HCT116 (cell line): ENCODE measurements around the gene ULBP2. TPM values are rescaled to one million over a fixed set of nuclear protein-coding genes. Genes with fewer than 3 reads are reported as not detected.

ENCODE experiments used
- ATAC-seq: fragments of 200-7000 bp; cut with Tn5 transposase; 2 replicates; pipeline ENCODE4 v1.9.1; 2020; ENCODE audit warnings: mild to moderate bottlenecking, moderate library complexity
- BruUV-seq: library from RNA; stranded (reverse); fragments of 400-500 nt; replicated peaks from 2 replicates; lab custom pipeline; 2021; lab: Mats Ljungman, UMichigan
- CTCF ChIA-PET: fragments of 300-600 bp; sonication (Branson Sonifier 250); formaldehyde crosslinking; loops from one replicate; lab custom pipeline; 2021; ENCODE audit warnings: antibody characterized with exemption; lab: Charles Lee
- POLR2A ChIA-PET: fragments of 300-600, 350-600 bp; sonication (Branson Sonifier 250); formaldehyde crosslinking; loops from one replicate; lab custom pipeline; 2021; ENCODE audit warnings: antibody characterized with exemption; lab: Charles Lee
- RAD21 ChIA-PET, 2 experiments: fragments of 300-600 bp; sonication (Branson Sonifier 250); formaldehyde crosslinking; loops; one replicate each; lab custom pipeline; 2023; ENCODE audit warnings: low total read pairs in 2 of 2; ENCODE audit not compliant: uncharacterized antibody in 2 of 2, unreplicated experiment in 2 of 2, low non-redundant PET in 1 of 2; lab: Charles Lee
- DNase-seq: peaks from one replicate; pipeline ENCODE4 v3.0.0-alpha.2; 2010; ENCODE audit warnings: low read depth, low spot score
- H2AFZ ChIP-seq: fragments of 200-600 bp; shearing (Covaris generic), sonication (generic); 2 replicates; pipeline ENCODE4 v1.6.1; 2017; ENCODE audit warnings: low read depth, mixed run types, mixed read lengths, antibody characterized with exemption, low read length; ENCODE audit not compliant: poor library complexity, severe bottlenecking
- H3K27ac ChIP-seq: 2 replicates; pipeline ENCODE4 v1.5.1; 2012; ENCODE audit warnings: low read depth, low read length
- H3K27me3 ChIP-seq: fragments of 200-600 bp; sonication (generic); 2 replicates; pipeline ENCODE4 v1.6.1; 2016; ENCODE audit warnings: mixed run types, low read length, mixed read lengths; ENCODE audit not compliant: insufficient read depth
- H3K36me3 ChIP-seq, 2 experiments: fragments of 200-500 bp in 1 of 2; fragments of 200-600 bp in 1 of 2; sonication (Bioruptor generic) in 1 of 2; sonication (generic) in 1 of 2; 2 replicates each; pipeline versions ENCODE4 v1.5.1 to v1.6.1; 2014 to 2016; ENCODE audit warnings: low read length in 2 of 2, inconsistent platforms in 1 of 2, mixed read lengths in 1 of 2, mixed run types in 1 of 2; ENCODE audit not compliant: insufficient read depth in 2 of 2, control insufficient read depth in 1 of 2
- H3K4me1 ChIP-seq, 2 experiments: fragments of 200-600 bp in 1 of 2; sonication (generic) in 1 of 2; 2 replicates each; pipeline versions ENCODE4 v1.5.1 to v1.6.1; 2012 to 2017; ENCODE audit warnings: low read length in 2 of 2, inconsistent platforms in 1 of 2, mild to moderate bottlenecking in 1 of 2, mixed read lengths in 1 of 2, mixed run types in 1 of 2, moderate library complexity in 1 of 2; ENCODE audit not compliant: insufficient read depth in 2 of 2, control insufficient read depth in 1 of 2
- H3K4me2 ChIP-seq: fragments of 200-600 bp; sonication (generic); 2 replicates; pipeline ENCODE4 v1.6.1; 2017; ENCODE audit warnings: mixed run types, low read length, mixed read lengths
- H3K4me3 ChIP-seq, 2 experiments: fragments of 200-600 bp in 1 of 2; sonication (generic) in 1 of 2; replicated peaks in 1 of 2; 2 replicates each; pipeline ENCODE4 v1.5.1; 2011 to 2016; ENCODE audit warnings: low read length in 2 of 2, control low read depth in 1 of 2, low read depth in 1 of 2, mild to moderate bottlenecking in 1 of 2, mixed read lengths in 1 of 2, mixed run types in 1 of 2
- H3K79me2 ChIP-seq: fragments of 200-600 bp; sonication (generic); 2 replicates; pipeline ENCODE4 v1.6.1; 2017; ENCODE audit warnings: mild to moderate bottlenecking, mixed run types, low read length, moderate library complexity, mixed read lengths; ENCODE audit not compliant: insufficient read depth
- H3K9ac ChIP-seq: fragments of 200-600 bp; sonication (generic); 2 replicates; pipeline ENCODE4 v1.6.1; 2016; ENCODE audit warnings: low read length, mixed read lengths
- H3K9me2 ChIP-seq: fragments of 200-600 bp; sonication (generic), shearing (Covaris generic); 2 replicates; pipeline ENCODE4 v1.6.1; 2017; ENCODE audit warnings: mixed run types, mild to moderate bottlenecking, moderate library complexity; ENCODE audit not compliant: insufficient read depth
- H3K9me3 ChIP-seq, 2 experiments: fragments of 200-500 bp in 1 of 2; fragments of 200-600 bp in 1 of 2; sonication (Bioruptor generic) in 1 of 2; sonication (generic) in 1 of 2; 2 replicates each; pipeline ENCODE4 v1.6.1; 2014 to 2017; ENCODE audit warnings: low read length in 2 of 2, mixed read lengths in 2 of 2, inconsistent platforms in 1 of 2, low read depth in 1 of 2, mild to moderate bottlenecking in 1 of 2, mixed run types in 1 of 2, moderate library complexity in 1 of 2; ENCODE audit not compliant: control insufficient read depth in 1 of 2, insufficient read depth in 1 of 2
- H4K20me1 ChIP-seq: fragments of 200-600 bp; sonication (generic), shearing (Covaris generic); 2 replicates; pipeline ENCODE4 v1.6.1; 2017; ENCODE audit warnings: mixed run types, mild to moderate bottlenecking, moderate library complexity; ENCODE audit not compliant: insufficient read depth
- FOSL1 ChIP-seq: IDR thresholded peaks from 2 replicates; pipeline ENCODE4 v1.6.1; 2012; ENCODE audit warnings: low read depth
- JUND ChIP-seq: IDR thresholded peaks from 2 replicates; pipeline ENCODE4 v1.6.1; 2012
- REST ChIP-seq: IDR thresholded peaks from 2 replicates; pipeline ENCODE4 v1.6.1; 2012; ENCODE audit warnings: low read depth
- SP1 ChIP-seq: IDR thresholded peaks from 2 replicates; pipeline ENCODE4 v1.6.1; 2012; ENCODE audit warnings: low read depth
- TCF7L2 ChIP-seq: IDR thresholded peaks from 2 replicates; pipeline ENCODE4 v1.7.0; 2011; ENCODE audit warnings: borderline replicate concordance, inconsistent platforms; ENCODE audit not compliant: insufficient read depth, insufficient read length; ENCODE audit errors: extremely low read depth
- intact Hi-C: fragments of 100-400 bp; cut with micrococcal nuclease; formaldehyde crosslinking; loops from 2 replicates; pipeline ENCODE4 v1.10.0; 2022
- total RNA-seq: library from RNA; stranded (reverse); gene quantifications from one replicate; pipeline ENCODE4 v1.2.1, GENCODE V29; 2021; ENCODE audit not compliant: unreplicated experiment

The ULBP2 gene
- total RNA-seq, 1 experiment from 2014 or later, result 10.2 TPM

GRCh38 chr6:149895833-149896271, 46.0 kb upstream of the ULBP2 start (continued):
- TF ChIP-seq REST, result no peak
- TF ChIP-seq SP1, result peak; percentile 91

GRCh38 chr6:149896491-149896890, 45.3 kb upstream of the ULBP2 start:
- Histone ChIP-seq H3K27me3 (no peaks in the 10 kb centered on the region), H3K4me3 (peak overlapping the region in 1 of 2 experiments; percentile 51; a peak in 3 of 4 replicates), H3K9me3 (no peaks in the 10 kb centered on the region), H2AFZ (peak overlapping the region; percentile 96), H3K36me3 (no peaks in the 10 kb centered on the region), H3K4me2 (peak overlapping the region; percentile 90), H4K20me1 (no peaks in the 10 kb centered on the region), H3K27ac (peak overlapping the region; percentile 66), H3K9me2 (no peaks in the 10 kb centered on the region), H3K79me2 (no peaks in the 10 kb centered on the region), H3K4me1 (peaks cover 39 to 42% of the 10 kb centered on the region in 2 experiments), H3K9ac (peak overlapping the region; percentile 47)
- CTCF ChIA-PET, result interaction anchor here (1.0 kb wide), 2 partner anchors 10 to 56 kb away, joined by 3 to 5 read pairs; no protein-coding TSS in a partner anchor
- ATAC-seq (peak; percentile 37), DNase-seq (no peak)
- intact Hi-C loops, result loop anchor here (2.0 to 5.0 kb wide), 2 partner anchors 32 to 249 kb away; partner anchors contain the start of genes KATNA1 and LRP11
- no TSS peak for BruUV-seq
- RAD21 ChIA-PET, result interaction anchor here in 1 of 2 experiments (0.5 kb wide), 1 partner anchor 64 kb away, joined by 3 read pairs; no protein-coding TSS in a partner anchor
- TF ChIP-seq TCF7L2 (no peak), JUND (peak; percentile 34; the same call in 1 of the 2 replicates), FOSL1 (peak; percentile 33; the same call in 1 of the 2 replicates)
- POLR2A ChIA-PET, result no interaction called here
